CD14-positive monocyte (primary cell): ENCODE results near the gene ST8SIA6. TPM values are rescaled to one million over a fixed set of nuclear protein-coding genes. Genes with fewer than 3 reads are reported as not detected.
A peak's percentile ranks its signal among the peaks of the same experiment; 100 is the strongest.

ENCODE experiments used
- DNase-seq, 3 donors: peaks; one replicate each; pipeline ENCODE4 v3.0.0-alpha.2; 2011 to 2022
- H2AFZ ChIP-seq: 2 replicates; pipeline ENCODE4 v1.6.0; 2012; ENCODE audit warnings: mild to moderate bottlenecking, low read depth, low read length, inconsistent platforms; ENCODE audit not compliant: insufficient read depth, poor library complexity, severe bottlenecking
- H3K27ac ChIP-seq, 2 donors: 1 replicate in 1 of 2; 2 replicates in 1 of 2; pipeline ENCODE4 v1.5.1; 2012 to 2013; ENCODE audit warnings: low read length in 2 of 2, control low read depth in 1 of 2, inconsistent platforms in 1 of 2, low read depth in 1 of 2, mild to moderate bottlenecking in 1 of 2
- H3K27me3 ChIP-seq, 2 donors: one replicate each; pipeline versions ENCODE4 v1.6.0 to v1.6.1; 2011 to 2013; ENCODE audit warnings: low read length in 2 of 2; ENCODE audit not compliant: control insufficient read depth in 2 of 2, insufficient read depth in 2 of 2
- H3K36me3 ChIP-seq, 2 donors: replicated peaks in 1 of 2; 1 replicate in 1 of 2; 2 replicates in 1 of 2; pipeline versions ENCODE4 v1.5.1 to v1.6.1; 2012 to 2013; ENCODE audit warnings: low read length in 2 of 2, control low read depth in 1 of 2, inconsistent platforms in 1 of 2, mild to moderate bottlenecking in 1 of 2; ENCODE audit not compliant: insufficient read depth in 2 of 2, control insufficient read depth in 1 of 2
- H3K4me1 ChIP-seq, 2 donors: 1 replicate in 1 of 2; 2 replicates in 1 of 2; pipeline versions ENCODE4 v1.5.1 to v1.6.1; 2012 to 2013; ENCODE audit warnings: low read length in 2 of 2, control low read depth in 1 of 2, inconsistent platforms in 1 of 2, mild to moderate bottlenecking in 1 of 2, moderate library complexity in 1 of 2; ENCODE audit not compliant: insufficient read depth in 2 of 2, control insufficient read depth in 1 of 2
- H3K4me2 ChIP-seq: replicated peaks from 2 replicates; pipeline ENCODE3; 2012; ENCODE audit warnings: low read length, moderate library complexity, mild to moderate bottlenecking; ENCODE audit not compliant: poor library complexity, severe bottlenecking; ENCODE audit errors: extremely low read depth
- H3K4me3 ChIP-seq, 3 experiments: fragments of 200-600 bp in 1 of 3; sonication (generic) in 1 of 3; replicated peaks in 1 of 3; 1 replicate in 2 of 3; 2 replicates in 1 of 3; pipeline ENCODE4 v1.5.1; 2011 to 2013; ENCODE audit warnings: low read length in 3 of 3, mild to moderate bottlenecking in 3 of 3, control low read depth in 2 of 3, low read depth in 2 of 3, inconsistent platforms in 1 of 3, moderate library complexity in 1 of 3
- H3K79me2 ChIP-seq: 2 replicates; pipeline ENCODE4 v1.6.0; 2012; ENCODE audit warnings: mild to moderate bottlenecking, control low read depth, inconsistent platforms, low read length, moderate library complexity; ENCODE audit not compliant: insufficient read depth
- H3K9ac ChIP-seq: 2 replicates; pipeline ENCODE4 v1.6.0; 2017; ENCODE audit warnings: low read length, mild to moderate bottlenecking; ENCODE audit not compliant: insufficient read depth, poor library complexity, severe bottlenecking
- H3K9me3 ChIP-seq, 2 donors: replicated peaks in 1 of 2; 1 replicate in 1 of 2; 2 replicates in 1 of 2; pipeline versions ENCODE4 v1.5.1 to v1.6.1; 2012 to 2013; ENCODE audit warnings: low read length in 2 of 2, control low read depth in 1 of 2; ENCODE audit not compliant: control insufficient read depth in 1 of 2, insufficient read depth in 1 of 2
- H4K20me1 ChIP-seq: 2 replicates; pipeline ENCODE4 v1.6.0; 2012; ENCODE audit warnings: mild to moderate bottlenecking, low read length, control low read depth, moderate library complexity; ENCODE audit not compliant: insufficient read depth
- H3K27ac Mint-ChIP-seq, 7 donors: one replicate each; pipeline ENCODE4 v1.8.0; 2020; ENCODE audit warnings: mild to moderate bottlenecking in 7 of 7, mixed read lengths in 7 of 7, moderate library complexity in 6 of 7, inconsistent platforms in 2 of 7
- H3K27me3 Mint-ChIP-seq, 3 donors: one replicate each; pipeline ENCODE4 v1.8.0; 2021 to 2022; ENCODE audit warnings: low read depth in 3 of 3, mild to moderate bottlenecking in 3 of 3, mixed read lengths in 3 of 3, moderate library complexity in 3 of 3, inconsistent platforms in 1 of 3
- H3K36me3 Mint-ChIP-seq, 2 donors: one replicate each; pipeline ENCODE4 v1.8.0; 2020; ENCODE audit warnings: mixed read lengths in 2 of 2, inconsistent platforms in 1 of 2, mild to moderate bottlenecking in 1 of 2
- H3K4me1 Mint-ChIP-seq: one replicate; pipeline ENCODE4 v1.8.0; 2020; ENCODE audit warnings: mild to moderate bottlenecking, mixed read lengths
- H3K4me3 Mint-ChIP-seq, 2 donors: one replicate each; pipeline ENCODE4 v1.8.0; 2020; ENCODE audit warnings: mild to moderate bottlenecking in 2 of 2, mixed read lengths in 2 of 2, moderate library complexity in 1 of 2
- H3K9me3 Mint-ChIP-seq, 7 donors: one replicate each; pipeline ENCODE4 v1.8.0; 2020 to 2022; ENCODE audit warnings: mixed read lengths in 7 of 7, mild to moderate bottlenecking in 6 of 7, moderate library complexity in 6 of 7, inconsistent platforms in 2 of 7
- CTCF ChIP-seq: fragments of 200-600 bp; IDR thresholded peaks from one replicate; pipeline ENCODE4 v1.8.0; 2022; ENCODE audit warnings: antibody characterized with exemption, mild to moderate bottlenecking
- WGBS: methylation state at CpG from one replicate; pipeline ENCODE4 v1.1.5; 2013; ENCODE audit warnings: missing lambda C conversion rate; ENCODE audit not compliant: insufficient coverage; 5-methylcytosine and 5-hydroxymethylcytosine counted together
- intact Hi-C, 2 donors: fragments of 100-400 bp; cut with micrococcal nuclease; formaldehyde crosslinking; loops; one replicate each; pipeline versions ENCODE4 v1.15.0 to v1.15.1; 2023
- polyA minus RNA-seq: library from RNA; depleted of rRNA, polyadenylated mRNA; stranded (reverse); fragments of >200 nt; gene quantifications from 2 replicates; pipeline ENCODE4 v1.2.3, GENCODE V29; 2012
- polyA plus RNA-seq, 3 donors: library from polyadenylated mRNA; depleted of rRNA in 1 of 3; unstranded in 2 of 3; stranded (reverse) in 1 of 3; fragments of 300-500 nt in 2 of 3; fragments of >200 nt in 1 of 3; fragmentation: Illumina TruSeq in 2 of 3; gene quantifications; 1 replicate in 2 of 3; 2 replicates in 1 of 3; pipeline ENCODE4 v1.2.3, GENCODE V29; 2012 to 2021
- total RNA-seq, 12 experiments: library from RNA in 1 of 12; stranded (reverse) in 1 of 12; fragments of 120-200 nt in 1 of 12; gene quantifications; one replicate each; pipeline ENCODE4 v1.2.4 and lab custom pipeline; 2013 to 2026; ENCODE audit warnings: mixed read lengths in 6 of 12, inconsistent platforms in 1 of 12

ST8SIA6 gene, protein sequence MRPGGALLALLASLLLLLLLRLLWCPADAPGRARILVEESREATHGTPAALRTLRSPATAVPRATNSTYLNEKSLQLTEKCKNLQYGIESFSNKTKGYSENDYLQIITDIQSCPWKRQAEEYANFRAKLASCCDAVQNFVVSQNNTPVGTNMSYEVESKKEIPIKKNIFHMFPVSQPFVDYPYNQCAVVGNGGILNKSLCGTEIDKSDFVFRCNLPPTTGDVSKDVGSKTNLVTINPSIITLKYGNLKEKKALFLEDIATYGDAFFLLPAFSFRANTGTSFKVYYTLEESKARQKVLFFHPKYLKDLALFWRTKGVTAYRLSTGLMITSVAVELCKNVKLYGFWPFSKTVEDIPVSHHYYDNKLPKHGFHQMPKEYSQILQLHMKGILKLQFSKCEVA
- total RNA-seq (2013): 0.19 TPM
- polyA plus RNA-seq (under 1 TPM in 1 of 3 donors, not detected in 2; 0.11 TPM), polyA minus RNA-seq (0.14 TPM in 1 of 2 replicates, not detected in the other), total RNA-seq (lab: John Stamatoyannopoulos, UW) (0 to 3.8 (median 0.23) reads per million in 11 experiments)

GRCh38 chr10:17454161-17455014 lies at the start of gene ST8SIA6:
Gene ST8SIA6 (minus strand): TSS chr10:17454595. CDS start chr10:17454255, 340 bp downstream.
- Histone ChIP-seq H3K4me1 (peaks cover 15 to 28% of the 10 kb centered on the region in 2 donors), H3K9me3 (peaks cover 0 to 4% of the 10 kb centered on the region in 2 donors), H3K36me3 (no peaks in the 10 kb centered on the region), H3K27me3 (peaks cover 11 to 26% of the 10 kb centered on the region in 2 donors), H3K4me2 (peak within 1 kb of the TSS; percentile 96), H3K27ac (no peak within 1 kb of the TSS), H3K4me3 (peak within 1 kb of the TSS; percentile 33 to 78 (median 44)), H4K20me1 (no peaks in the 10 kb centered on the region), H3K9ac (peak within 1 kb of the TSS; percentile 46), H2AFZ (peak within 1 kb of the TSS; percentile 85), H3K79me2 (no peaks in the 10 kb centered on the region)
- no peak for TF ChIP-seq CTCF
- Mint-ChIP-seq H3K27ac (peak within 1 kb of the TSS in 4 of 7 donors; percentile 25 to 79 (median 58)), H3K27me3 (peaks cover 21 to 28% (median 23%) of the 10 kb centered on the region in 3 donors), H3K4me1 (peaks cover 23% of the 10 kb centered on the region), H3K36me3 (peaks cover 8 to 10% of the 10 kb centered on the region in 2 donors), H3K4me3 (peak within 1 kb of the TSS; percentile 84 to 95), H3K9me3 (peaks cover 5 to 14% (median 11%) of the 10 kb centered on the region in 7 donors)
- WGBS: under 1% methylated on average over 74 of the region's 91 CpGs
- intact Hi-C loops: no loop called here
- DNase-seq: peak; percentile 15 to 37 (median 30)

DNA sequence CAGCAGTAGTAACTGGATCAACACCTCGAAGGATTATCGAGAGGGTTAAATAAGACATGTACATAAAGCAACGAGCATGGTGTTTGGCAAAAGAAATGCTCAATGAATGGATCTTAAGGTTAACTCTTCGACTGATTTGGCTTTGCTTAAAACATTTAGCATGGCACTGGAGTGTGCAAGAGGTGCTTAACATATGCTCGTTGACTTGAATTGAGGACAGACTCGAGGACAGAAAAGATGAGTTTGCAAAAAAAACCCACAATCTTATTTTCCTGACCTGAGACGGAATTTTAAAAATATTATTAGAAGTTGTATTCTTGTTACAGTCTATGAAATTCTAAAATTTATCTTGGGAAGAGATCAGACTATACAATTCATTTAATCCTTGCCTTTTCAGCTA lies 49.4 kb upstream of the ST8SIA6 start:
- Histone ChIP-seq H3K4me2 (no peak overlapping the region), H3K36me3 (no peaks in the 10 kb centered on the region), H3K4me1 (peaks cover 15 to 24% of the 10 kb centered on the region in 2 donors), H3K9ac (no peak overlapping the region), H3K27ac (no peak overlapping the region), H4K20me1 (no peaks in the 10 kb centered on the region), H3K9me3 (no peaks in the 10 kb centered on the region), H2AFZ (no peak overlapping the region), H3K27me3 (no peaks in the 10 kb centered on the region), H3K79me2 (no peaks in the 10 kb centered on the region), H3K4me3 (no peak overlapping the region)
- Mint-ChIP-seq H3K4me3 (no peak overlapping the region), H3K27me3 (no peaks in the 10 kb centered on the region), H3K27ac (no peak overlapping the region), H3K4me1 (peaks cover 19% of the 10 kb centered on the region), H3K36me3 (no peaks in the 10 kb centered on the region), H3K9me3 (peaks cover 0 to 3% (median 0%) of the 10 kb centered on the region in 7 donors)
- intact Hi-C loops: no loop called here
- 93% methylated on average over 4 of the region's 7 CpGs for WGBS
- TF ChIP-seq CTCF: no peak
- DNase-seq: no peak
